ENCODE data around the gene RTN4R. TPM values are rescaled to one million over a fixed set of nuclear protein-coding genes. Genes with fewer than 3 reads are reported as not detected.
A peak's percentile ranks its signal among the peaks of the same experiment; 100 is the strongest.

RTN4R gene
- total and polyA plus RNA-seq, 9 of the 15 experiments (the other 6 are each of a cell fraction or from before 2014, with no cell fraction given): 0.04 to 2.8 (median 1.4) TPM; not detected in 3

GRCh38 chr22:20297414-20298109 lies 29.4 kb upstream of the RTN4R start (continued):
- no peak for TF ChIP-seq BRF2 (IDR thresholded peaks at IDR 0.05; ENCODE audit: borderline replicate concordance, insufficient read depth, insufficient read length)
- TF ChIP-seq RUNX1 (IDR thresholded peaks at IDR 0.05; ENCODE audit: low read depth): peak; percentile 66; the same call in 1 of the 2 replicates
- TF ChIP-seq BHLHE40 (IDR thresholded peaks at IDR 0.05; ENCODE audit: low read length): 0 out of 2 replicates have a peak, but pooled peaks have one; percentile 18
- no peak for TF ChIP-seq CEBPG (CRISPR knock-in tag; IDR thresholded peaks at IDR 0.05)
- no peak for TF ChIP-seq CEBPG (tag; conservative IDR thresholded peaks at IDR 0.05 in 1 of 2, IDR thresholded peaks at IDR 0.05 in 1 of 2)
- TF ChIP-seq E4F1 (CRISPR knock-in tag; IDR thresholded peaks at IDR 0.05; ENCODE audit: borderline replicate concordance): no peak
- no peak for TF ChIP-seq XRCC5 (IDR thresholded peaks at IDR 0.05; ENCODE audit: low read depth, low read length)
- TF ChIP-seq, protein P1, sequence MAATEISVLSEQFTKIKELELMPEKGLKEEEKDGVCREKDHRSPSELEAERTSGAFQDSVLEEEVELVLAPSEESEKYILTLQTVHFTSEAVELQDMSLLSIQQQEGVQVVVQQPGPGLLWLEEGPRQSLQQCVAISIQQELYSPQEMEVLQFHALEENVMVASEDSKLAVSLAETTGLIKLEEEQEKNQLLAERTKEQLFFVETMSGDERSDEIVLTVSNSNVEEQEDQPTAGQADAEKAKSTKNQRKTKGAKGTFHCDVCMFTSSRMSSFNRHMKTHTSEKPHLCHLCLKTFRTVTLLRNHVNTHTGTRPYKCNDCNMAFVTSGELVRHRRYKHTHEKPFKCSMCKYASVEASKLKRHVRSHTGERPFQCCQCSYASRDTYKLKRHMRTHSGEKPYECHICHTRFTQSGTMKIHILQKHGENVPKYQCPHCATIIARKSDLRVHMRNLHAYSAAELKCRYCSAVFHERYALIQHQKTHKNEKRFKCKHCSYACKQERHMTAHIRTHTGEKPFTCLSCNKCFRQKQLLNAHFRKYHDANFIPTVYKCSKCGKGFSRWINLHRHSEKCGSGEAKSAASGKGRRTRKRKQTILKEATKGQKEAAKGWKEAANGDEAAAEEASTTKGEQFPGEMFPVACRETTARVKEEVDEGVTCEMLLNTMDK (IDR thresholded peaks at IDR 0.05; ENCODE audit: borderline replicate concordance, insufficient read depth, low read depth, low read length, poor library complexity, severe bottlenecking): no peak
- TF ChIP-seq MEF2D (tag; conservative IDR thresholded peaks at IDR 0.05; ENCODE audit: low read depth): no peak
- TF ChIP-seq HMG20B (CRISPR knock-in tag; IDR thresholded peaks at IDR 0.05): no peak

All from K562 (cell line).